ENCODE data around the gene SPINT3.

The SPINT3 gene

DNA sequence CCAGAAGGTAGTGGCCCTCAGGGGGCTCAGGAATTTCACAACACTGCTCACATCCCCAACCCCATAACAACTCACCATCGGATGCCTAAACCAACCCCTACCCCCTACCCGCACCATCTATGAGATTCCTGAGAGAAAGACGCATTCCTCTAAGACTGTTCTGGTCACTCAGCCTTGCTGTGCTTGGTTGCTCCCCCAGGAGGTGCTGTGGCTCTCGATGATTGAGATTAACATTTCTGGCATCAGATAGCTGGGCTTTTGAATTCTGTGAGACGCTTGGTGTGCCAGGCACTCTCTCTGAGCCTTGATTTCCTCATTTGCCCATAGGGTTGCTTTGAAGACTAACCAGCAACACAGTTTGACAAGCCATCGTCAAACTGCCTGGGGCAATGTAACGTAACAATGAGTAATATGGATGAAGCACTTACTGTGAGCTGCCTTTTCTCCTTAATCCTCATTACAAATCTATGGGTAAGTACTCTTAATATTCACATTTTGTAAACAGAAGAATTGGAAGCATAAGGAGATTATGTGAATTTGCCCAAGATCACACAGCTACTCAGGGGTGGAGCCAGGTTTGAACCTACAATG lies 22.9 kb upstream of the SPINT3 start:
- DNase-seq (ENCODE audit: low read depth in 1 of 2, low spot score in 1 of 2) = no peak
- no peak overlapping the region for H3K27ac ChIP-seq (replicated peaks)
- TF ChIP-seq GABPA (IDR thresholded peaks at IDR 0.05; ENCODE audit: low read depth) (no peak), SPI1 (IDR thresholded peaks at IDR 0.05; ENCODE audit: borderline replicate concordance, low read depth) (no peak), POLR2AphosphoS5 (IDR thresholded peaks at IDR 0.05; ENCODE audit: low read depth) (no peak)
- TF ChIP-seq, protein P1, sequence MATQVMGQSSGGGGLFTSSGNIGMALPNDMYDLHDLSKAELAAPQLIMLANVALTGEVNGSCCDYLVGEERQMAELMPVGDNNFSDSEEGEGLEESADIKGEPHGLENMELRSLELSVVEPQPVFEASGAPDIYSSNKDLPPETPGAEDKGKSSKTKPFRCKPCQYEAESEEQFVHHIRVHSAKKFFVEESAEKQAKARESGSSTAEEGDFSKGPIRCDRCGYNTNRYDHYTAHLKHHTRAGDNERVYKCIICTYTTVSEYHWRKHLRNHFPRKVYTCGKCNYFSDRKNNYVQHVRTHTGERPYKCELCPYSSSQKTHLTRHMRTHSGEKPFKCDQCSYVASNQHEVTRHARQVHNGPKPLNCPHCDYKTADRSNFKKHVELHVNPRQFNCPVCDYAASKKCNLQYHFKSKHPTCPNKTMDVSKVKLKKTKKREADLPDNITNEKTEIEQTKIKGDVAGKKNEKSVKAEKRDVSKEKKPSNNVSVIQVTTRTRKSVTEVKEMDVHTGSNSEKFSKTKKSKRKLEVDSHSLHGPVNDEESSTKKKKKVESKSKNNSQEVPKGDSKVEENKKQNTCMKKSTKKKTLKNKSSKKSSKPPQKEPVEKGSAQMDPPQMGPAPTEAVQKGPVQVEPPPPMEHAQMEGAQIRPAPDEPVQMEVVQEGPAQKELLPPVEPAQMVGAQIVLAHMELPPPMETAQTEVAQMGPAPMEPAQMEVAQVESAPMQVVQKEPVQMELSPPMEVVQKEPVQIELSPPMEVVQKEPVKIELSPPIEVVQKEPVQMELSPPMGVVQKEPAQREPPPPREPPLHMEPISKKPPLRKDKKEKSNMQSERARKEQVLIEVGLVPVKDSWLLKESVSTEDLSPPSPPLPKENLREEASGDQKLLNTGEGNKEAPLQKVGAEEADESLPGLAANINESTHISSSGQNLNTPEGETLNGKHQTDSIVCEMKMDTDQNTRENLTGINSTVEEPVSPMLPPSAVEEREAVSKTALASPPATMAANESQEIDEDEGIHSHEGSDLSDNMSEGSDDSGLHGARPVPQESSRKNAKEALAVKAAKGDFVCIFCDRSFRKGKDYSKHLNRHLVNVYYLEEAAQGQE (IDR thresholded peaks at IDR 0.05; ENCODE audit: insufficient replicate concordance, low read depth) = no peak
- TF ChIP-seq, protein P2, sequence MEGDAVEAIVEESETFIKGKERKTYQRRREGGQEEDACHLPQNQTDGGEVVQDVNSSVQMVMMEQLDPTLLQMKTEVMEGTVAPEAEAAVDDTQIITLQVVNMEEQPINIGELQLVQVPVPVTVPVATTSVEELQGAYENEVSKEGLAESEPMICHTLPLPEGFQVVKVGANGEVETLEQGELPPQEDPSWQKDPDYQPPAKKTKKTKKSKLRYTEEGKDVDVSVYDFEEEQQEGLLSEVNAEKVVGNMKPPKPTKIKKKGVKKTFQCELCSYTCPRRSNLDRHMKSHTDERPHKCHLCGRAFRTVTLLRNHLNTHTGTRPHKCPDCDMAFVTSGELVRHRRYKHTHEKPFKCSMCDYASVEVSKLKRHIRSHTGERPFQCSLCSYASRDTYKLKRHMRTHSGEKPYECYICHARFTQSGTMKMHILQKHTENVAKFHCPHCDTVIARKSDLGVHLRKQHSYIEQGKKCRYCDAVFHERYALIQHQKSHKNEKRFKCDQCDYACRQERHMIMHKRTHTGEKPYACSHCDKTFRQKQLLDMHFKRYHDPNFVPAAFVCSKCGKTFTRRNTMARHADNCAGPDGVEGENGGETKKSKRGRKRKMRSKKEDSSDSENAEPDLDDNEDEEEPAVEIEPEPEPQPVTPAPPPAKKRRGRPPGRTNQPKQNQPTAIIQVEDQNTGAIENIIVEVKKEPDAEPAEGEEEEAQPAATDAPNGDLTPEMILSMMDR (IDR thresholded peaks at IDR 0.05; ENCODE audit: insufficient read depth, low read length) = no peak
- H3K27me3 ChIP-seq (ENCODE audit: insufficient read depth, poor library complexity, severe bottlenecking) = peaks cover 7% of the 10 kb centered on the region
- no peak overlapping the region for H3K4me3 ChIP-seq (replicated peaks; ENCODE audit: insufficient read depth, low read length)

DNA sequence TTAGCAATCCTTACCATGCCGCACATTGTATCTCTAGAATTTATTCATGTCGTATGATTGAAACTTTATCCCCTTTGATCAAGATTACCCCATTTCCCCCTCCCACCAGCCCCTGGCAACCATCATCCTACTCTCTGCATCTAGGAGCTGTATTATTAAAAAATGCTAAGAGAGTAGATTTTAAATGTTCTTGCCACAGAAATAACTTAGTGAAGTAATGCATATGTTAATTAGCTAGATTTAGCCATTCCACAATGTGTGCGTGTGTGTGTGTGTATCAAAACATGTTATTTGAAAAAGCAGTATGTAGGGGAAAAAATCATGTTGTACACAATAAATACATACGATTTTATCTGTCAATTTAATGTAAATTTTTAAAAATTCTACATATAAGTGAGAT lies 11.9 kb upstream of the SPINT3 start:
- Histone ChIP-seq H3K27ac (replicated peaks) (no peak overlapping the region), H3K27me3 (ENCODE audit: insufficient read depth, poor library complexity, severe bottlenecking) (peaks cover 5% of the 10 kb centered on the region), H3K4me3 (replicated peaks; ENCODE audit: insufficient read depth, low read length) (no peak overlapping the region)
- no peak for DNase-seq (ENCODE audit: low read depth in 1 of 2, low spot score in 1 of 2)
- TF ChIP-seq, protein P1 (IDR thresholded peaks at IDR 0.05; ENCODE audit: insufficient replicate concordance, low read depth) = no peak
- TF ChIP-seq SPI1 (IDR thresholded peaks at IDR 0.05; ENCODE audit: borderline replicate concordance, low read depth) (no peak), GABPA (IDR thresholded peaks at IDR 0.05; ENCODE audit: low read depth) (no peak), POLR2AphosphoS5 (IDR thresholded peaks at IDR 0.05; ENCODE audit: low read depth) (no peak)
- TF ChIP-seq, protein P2 (IDR thresholded peaks at IDR 0.05; ENCODE audit: insufficient read depth, low read length) = no peak

DNA sequence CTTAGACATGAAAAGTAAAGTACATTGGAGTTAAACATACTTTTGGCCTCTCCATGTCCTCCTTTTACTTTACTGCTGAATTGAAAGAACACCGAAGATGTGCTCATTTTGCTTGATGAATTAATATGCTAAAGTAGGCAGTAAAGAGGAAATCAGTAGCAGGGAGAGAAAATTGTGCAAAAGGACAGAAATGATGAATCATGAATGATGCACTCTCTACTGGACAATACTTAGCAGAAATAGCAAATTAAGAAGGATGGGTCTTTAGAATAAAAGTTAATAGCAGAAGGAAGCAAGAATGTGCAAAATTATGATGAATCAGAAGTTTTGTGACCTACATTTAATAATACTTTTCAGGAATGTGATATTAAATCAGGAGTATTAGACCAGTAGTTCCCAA lies 8.4 kb upstream of the SPINT3 start:
- no peak overlapping the region for H3K27ac ChIP-seq (replicated peaks)
- H3K27me3 ChIP-seq (ENCODE audit: insufficient read depth, poor library complexity, severe bottlenecking) = peaks cover 5% of the 10 kb centered on the region
- H3K4me3 ChIP-seq (replicated peaks; ENCODE audit: insufficient read depth, low read length) = no peak overlapping the region
- no peak for TF ChIP-seq SPI1 (IDR thresholded peaks at IDR 0.05; ENCODE audit: borderline replicate concordance, low read depth)
- no peak for TF ChIP-seq GABPA (IDR thresholded peaks at IDR 0.05; ENCODE audit: low read depth)
- TF ChIP-seq, protein P1 (IDR thresholded peaks at IDR 0.05; ENCODE audit: insufficient replicate concordance, low read depth) = no peak
- no peak for DNase-seq (ENCODE audit: low read depth in 1 of 2, low spot score in 1 of 2)
